Activated CD8-positive, alpha-beta memory T cell treated with anti-CD3 and anti-CD28 coated beads for 36 hours (primary cell): ENCODE measurements around the gene SCUBE2. TPM values are rescaled to one million over a fixed set of nuclear protein-coding genes. Genes with fewer than 3 reads are reported as not detected.
"Not testable (repeated sequence)": the region's sequence is repeated elsewhere in the genome, so short reads cannot be mapped to it uniquely, and the experiment has no call there.

Experiments
- CTCF ChIA-PET: fragments of 350-600 bp; sonication (Branson Sonifier 250); formaldehyde crosslinking; loops from one replicate; lab custom pipeline; 2021; ENCODE audit warnings: antibody characterized with exemption; lab: Charles Lee
- POLR2A ChIA-PET: fragments of 350-600 bp; sonication (Branson Sonifier 250); formaldehyde crosslinking; loops from one replicate; lab custom pipeline; 2021; ENCODE audit warnings: antibody characterized with exemption; lab: Charles Lee
- total RNA-seq, 2 experiments: library from RNA; stranded (reverse); gene quantifications; one replicate each; pipeline ENCODE4 v1.2.3, GENCODE V29; 2021

Gene SCUBE2
- total RNA-seq, 2 experiments from 2014 or later: not detected

DNA sequence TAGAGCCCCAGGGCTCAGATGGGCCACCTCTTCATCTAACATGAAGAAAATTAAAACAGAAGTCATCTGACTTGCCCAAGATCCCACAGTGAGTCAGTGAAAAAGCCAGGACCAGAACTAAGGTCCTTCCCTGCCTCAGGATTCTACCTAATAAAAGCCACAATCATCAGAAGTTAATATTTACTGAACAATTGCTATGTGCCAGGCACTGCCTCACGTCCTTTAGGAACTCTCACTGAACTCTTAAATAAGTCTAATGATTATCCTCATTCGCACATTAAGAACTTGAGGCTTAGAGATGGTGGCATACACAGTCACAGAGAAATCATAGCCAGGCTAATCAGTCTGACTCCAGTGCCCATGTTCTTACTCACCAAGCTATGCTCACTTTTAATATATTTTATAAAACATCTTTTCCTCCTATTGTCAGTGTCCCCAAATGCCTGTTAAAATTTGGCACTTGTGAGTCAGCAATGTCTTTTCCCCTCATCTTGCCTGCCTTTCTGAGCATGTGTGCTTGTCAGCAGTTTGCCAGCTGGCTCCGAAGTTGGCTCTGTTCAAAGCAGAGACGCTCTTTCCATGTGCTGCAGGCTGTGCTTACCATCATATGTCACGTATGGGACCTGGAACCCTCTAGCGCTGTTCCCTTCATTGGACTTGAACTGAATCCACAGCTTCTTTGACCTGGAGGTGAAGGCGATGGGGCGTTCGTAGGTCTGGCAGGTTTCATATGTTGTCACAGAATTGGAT lies 66.1 kb downstream of the SCUBE2 start:
- POLR2A ChIA-PET: no interaction called here
- CTCF ChIA-PET: interaction anchor here (0.5 to 1.1 kb wide), 3 partner anchors 10 to 113 kb away, joined by 3 to 4 read pairs (median 3); no protein-coding TSS in a partner anchor

DNA sequence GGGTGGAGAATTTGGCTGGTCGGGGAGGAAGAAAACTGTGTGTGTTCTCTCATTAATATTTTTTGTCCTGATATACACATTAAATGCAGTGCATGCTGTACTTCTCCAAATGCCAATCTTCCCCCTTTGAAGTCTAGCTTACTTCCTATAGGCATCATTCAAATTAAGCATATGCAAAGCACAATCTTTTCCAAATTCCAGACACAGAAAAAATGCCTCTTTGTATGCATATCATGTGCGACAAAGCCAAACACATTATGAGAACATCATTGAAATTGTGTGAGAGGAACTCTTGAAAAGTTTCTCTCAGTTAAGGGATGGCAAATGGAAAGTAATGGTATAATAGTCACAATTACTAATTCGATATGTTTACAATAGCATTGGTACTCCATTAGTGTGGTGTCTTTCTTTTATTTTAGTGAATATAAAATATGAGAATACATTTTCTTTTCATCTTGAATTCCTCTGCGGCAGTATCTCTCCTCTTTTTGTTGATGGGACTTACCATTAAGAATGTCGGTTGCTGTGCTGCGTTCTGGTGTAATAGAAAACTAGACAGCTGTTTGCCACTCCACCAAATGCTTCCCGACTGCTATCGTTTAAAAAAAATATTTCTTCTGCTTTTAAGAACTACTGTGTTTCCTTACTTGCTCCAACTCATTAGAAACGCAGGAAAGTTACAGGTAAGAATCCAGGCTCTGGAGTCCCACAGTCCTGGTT lies 68.3 kb downstream of the SCUBE2 start:
- CTCF ChIA-PET: interaction anchor here (1.3 kb wide), 1 partner anchor 115 kb away, joined by 5 read pairs; no protein-coding TSS in a partner anchor
- POLR2A ChIA-PET: no interaction called here

DNA sequence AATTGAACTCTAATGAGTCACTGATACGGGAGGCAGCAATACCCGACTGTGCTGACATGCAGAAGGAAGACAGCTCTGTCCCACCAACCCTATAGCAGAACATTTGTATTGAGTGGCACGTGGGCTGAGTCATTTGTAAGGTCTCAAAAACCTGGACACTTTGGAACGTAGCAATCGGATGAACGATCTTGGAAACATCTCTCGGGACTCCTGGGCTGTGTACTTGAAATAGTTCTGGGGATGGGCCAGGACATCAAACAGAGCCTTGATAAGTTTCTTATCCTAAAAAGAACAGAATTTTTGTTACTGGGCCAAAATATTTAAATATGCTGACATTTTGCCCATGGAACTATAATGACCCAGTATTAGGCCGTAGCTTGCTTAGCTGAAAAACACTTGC lies 70.5 kb downstream of the SCUBE2 start:
- POLR2A ChIA-PET: no interaction called here
- CTCF ChIA-PET: no interaction called here

GRCh38 chr11:9019861-9020260 lies 71.5 kb downstream of the SCUBE2 start:
- ChIA-PET CTCF (interaction anchor here (2.0 kb wide), 1 partner anchor 118 kb away, joined by 10 read pairs; no protein-coding TSS in a partner anchor), POLR2A (no interaction called here)

GRCh38 chr11:9017773-9018172 lies 73.6 kb downstream of the SCUBE2 start:
- CTCF ChIA-PET: interaction anchor here (2.0 to 3.6 kb wide), 3 partner anchors 120 to 489 kb away, joined by 6 to 33 read pairs (median 10); no protein-coding TSS in a partner anchor
- POLR2A ChIA-PET: no interaction called here

DNA sequence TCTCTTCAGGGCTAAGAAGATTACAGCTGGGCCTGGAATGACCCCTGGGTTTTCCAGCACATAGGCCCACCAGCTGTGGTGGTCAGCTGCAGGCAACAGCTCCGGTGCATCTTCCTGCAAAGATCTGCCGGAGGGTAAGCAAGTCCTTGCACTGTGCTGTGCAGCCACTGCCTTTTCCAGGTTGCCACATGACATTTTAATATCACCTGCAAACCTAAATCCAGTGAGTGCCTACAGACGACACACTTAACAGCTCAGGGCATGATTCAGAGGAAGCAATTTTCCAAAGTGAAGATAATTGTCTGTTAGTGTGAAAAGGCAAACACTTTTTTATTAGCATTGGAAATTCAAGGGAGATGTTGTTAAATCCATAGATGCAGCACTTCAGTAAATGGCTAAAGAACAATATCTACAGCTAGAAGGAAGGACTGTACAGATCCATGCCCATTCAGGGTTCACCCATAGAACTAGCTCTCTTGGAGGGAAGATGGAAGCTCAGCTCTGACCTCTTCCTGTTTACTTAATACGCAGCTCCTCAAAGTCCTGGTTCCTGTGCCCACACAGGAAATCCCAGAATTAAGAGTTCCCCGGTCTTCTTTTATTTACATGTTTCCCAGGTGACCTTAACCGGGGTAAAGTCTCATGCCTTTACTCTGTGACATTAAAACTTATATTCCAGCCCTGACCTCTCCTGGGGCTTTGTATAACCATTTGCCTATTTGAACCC lies 74.3 kb downstream of the SCUBE2 start:
- ChIA-PET POLR2A (no interaction called here), CTCF (interaction anchor here (1.5 to 3.6 kb wide), 5 partner anchors 11 to 490 kb away, joined by 6 to 33 read pairs (median 11); no protein-coding TSS in a partner anchor)

DNA sequence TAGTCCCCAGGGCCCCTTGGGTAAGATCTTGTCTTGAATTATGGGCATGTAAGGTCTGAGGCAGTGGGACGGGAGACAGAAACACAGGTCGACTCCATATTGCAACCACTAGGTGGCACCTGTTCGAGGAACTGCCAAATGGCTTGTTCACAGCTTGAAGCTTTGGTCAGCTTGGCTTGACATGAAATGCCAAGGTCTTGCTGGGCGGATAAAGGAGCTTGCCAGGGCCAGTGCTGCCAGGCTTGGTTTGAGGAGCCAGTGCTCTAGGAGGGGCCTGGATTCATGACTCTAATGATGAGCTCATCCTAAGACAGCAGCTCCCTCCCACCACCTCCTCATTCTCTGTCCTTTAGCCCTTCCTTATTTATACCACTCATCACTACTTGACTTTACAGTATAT lies 75.7 kb downstream of the SCUBE2 start:
- ChIA-PET CTCF (interaction anchor here (0.6 to 3.6 kb wide), 11 partner anchors 9 to 123 kb away, joined by 3 to 33 read pairs (median 3); partner anchors contain the start of gene NRIP3), POLR2A (interaction anchor here (0.7 to 1.0 kb wide), 2 partner anchors 122 to 490 kb away, joined by 3 to 4 read pairs; no protein-coding TSS in a partner anchor)

DNA sequence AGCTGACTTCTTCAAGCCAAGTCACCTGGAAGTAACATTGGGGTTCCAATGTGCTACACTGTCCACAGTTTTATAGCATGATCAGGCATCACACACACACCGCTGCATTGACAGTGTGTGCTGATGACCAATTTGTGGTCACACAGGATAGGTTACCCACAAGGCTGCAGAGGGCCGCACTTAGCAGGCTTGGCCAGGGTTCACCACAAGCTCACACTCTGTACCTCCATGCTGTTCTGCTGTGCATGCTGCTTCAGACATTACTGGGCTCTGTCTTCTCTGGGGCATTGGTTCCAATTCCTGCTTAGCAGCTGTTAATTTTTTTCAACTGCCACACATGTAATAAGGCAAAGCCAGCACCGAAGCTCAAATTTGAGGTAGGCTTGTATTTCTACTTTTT lies 76.6 kb downstream of the SCUBE2 start:
- CTCF ChIA-PET: interaction anchor here (0.6 to 3.6 kb wide), 6 partner anchors 13 to 492 kb away, joined by 3 to 33 read pairs (median 8); no protein-coding TSS in a partner anchor
- POLR2A ChIA-PET: interaction anchor here (1.0 kb wide), 1 partner anchor 490 kb away, joined by 3 read pairs; no protein-coding TSS in a partner anchor

DNA sequence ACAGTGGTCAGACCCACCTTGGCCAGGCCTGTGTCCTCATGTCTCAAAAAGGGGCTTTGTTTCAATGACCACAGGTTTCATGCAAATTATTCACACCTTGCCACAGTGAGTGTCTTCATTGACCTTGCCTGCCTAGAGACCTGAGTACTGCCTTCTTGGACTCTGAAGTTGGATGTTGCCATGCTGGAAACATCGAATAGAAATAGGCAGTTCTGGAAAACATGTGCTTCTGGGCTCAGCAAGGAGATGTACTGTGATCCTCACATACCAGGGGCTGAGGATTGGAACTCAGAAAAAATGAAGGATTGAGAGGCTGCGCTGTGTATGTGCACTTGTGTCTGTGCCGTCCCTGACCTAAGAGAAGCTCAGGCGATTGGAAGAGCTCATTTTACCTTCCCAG lies 78.0 kb downstream of the SCUBE2 start:
- CTCF ChIA-PET: interaction anchor here (1.5 kb wide), 1 partner anchor 124 kb away, joined by 5 read pairs; no protein-coding TSS in a partner anchor
- POLR2A ChIA-PET: no interaction called here

GRCh38 chr11:9009538-9009937 lies 81.9 kb downstream of the SCUBE2 start:
- POLR2A ChIA-PET: interaction anchor here (0.7 kb wide), 1 partner anchor 354 kb away, joined by 4 read pairs; no protein-coding TSS in a partner anchor
- CTCF ChIA-PET: not testable (repeated sequence)

GRCh38 chr11:9008661-9009060 lies 82.7 kb downstream of the SCUBE2 start:
- ChIA-PET CTCF (no interaction called here), POLR2A (no interaction called here)

DNA sequence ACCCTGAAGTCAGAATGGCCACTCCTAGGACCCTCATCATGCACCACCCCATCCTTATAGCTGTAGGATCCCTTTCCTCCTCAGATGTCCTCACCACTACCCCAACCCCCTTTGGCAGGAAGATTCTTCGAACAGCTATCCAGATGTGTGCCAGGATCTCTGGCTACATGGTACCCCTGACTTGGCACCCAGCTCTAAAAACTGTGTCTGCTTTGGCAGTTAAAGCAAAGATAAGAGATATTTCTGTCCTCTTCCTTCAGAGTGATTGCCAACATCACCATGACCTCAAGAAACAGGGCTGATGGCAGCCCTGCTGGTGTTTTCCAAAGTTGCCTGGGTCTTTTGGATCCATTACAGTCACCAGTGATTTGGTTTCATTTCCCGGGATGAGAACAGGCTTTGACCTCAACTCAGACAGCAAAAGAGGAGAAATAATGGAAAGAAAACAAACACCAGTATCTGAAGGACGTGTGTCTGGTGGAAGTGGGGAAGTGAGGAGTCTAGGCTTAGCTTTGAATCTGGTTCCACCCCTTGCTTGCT lies 83.3 kb downstream of the SCUBE2 start:
- POLR2A ChIA-PET: no interaction called here
- CTCF ChIA-PET: no interaction called here

GRCh38 chr11:9005087-9005486 lies 86.3 kb downstream of the SCUBE2 start:
- ChIA-PET CTCF (interaction anchor here (1.9 kb wide), 1 partner anchor 11 kb away, joined by 7 read pairs; no protein-coding TSS in a partner anchor), POLR2A (no interaction called here)

DNA sequence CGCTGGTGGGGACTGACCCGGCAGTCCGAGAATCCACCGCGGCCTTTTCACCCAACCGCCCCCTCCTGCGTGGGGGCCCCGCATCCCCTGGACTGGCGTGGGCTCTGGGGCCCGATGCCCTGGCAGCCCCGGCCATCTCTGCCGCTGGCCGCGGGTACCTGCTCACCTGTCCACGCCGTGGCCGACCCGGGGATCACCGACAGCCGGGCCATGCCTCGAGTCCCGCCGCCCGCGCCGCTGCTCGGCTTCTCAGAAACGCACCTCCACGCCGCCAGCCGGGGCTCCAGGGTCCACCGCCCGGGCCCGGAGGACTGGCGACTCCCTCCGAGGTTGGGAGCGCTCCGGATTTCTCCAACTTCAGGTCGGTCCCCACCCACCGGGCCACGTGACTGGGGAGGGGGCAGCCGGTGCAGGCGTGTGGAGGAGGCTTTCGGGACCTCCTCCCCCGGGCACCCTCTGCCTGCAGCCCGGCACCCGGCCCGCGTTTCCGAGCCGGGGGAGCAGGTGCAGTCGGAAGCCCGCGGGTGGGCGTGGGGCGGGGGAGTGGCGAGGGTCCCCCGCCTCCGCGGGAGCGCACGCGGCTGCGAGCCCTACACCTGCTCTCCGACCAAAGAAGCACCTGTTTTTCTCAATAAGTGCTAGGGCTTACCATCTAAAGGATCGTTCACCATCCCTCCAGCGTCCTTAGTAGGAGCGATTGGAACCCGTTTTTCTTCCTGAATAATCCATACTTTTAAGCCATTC lies 87.0 kb downstream of the SCUBE2 start:
- CTCF ChIA-PET: interaction anchor here (1.2 kb wide), 1 partner anchor 11 kb away, joined by 3 read pairs; no protein-coding TSS in a partner anchor
- POLR2A ChIA-PET: interaction anchor here (1.2 kb wide), 1 partner anchor 40 kb away, joined by 3 read pairs; the partner anchor contains the start of gene TMEM9B

DNA sequence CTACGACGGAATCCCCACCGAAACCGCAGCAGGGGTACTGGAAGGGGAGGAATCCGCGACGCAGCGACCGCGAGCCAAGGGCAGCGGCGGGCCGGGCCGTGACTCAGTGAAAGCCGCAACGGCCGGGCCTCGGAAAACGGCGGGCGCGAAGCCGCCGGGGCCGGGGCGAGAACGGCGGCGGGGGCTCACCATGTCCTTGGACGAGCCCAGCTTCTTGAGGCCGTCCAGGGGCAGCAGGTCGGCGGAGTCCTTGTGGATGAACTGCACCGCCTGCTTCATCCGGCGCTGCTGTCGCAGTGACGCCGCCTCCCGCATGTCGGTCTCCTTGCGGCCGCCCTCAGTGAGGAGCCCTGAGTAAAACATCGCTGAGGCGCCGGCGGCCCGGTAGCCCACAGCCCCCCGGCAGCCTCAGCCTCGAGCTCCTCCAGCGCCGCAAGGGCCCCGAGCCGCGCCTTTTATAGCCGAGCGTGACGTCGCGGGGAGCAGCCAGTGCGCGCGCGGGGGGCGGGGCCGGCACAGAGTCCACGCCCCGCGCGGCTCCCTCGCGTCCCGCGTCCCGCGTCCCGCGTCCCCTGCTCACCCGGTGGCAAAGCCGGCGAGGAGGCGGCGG lies 87.7 kb downstream of the SCUBE2 start, which contains the start of gene NRIP3:
NRIP3 (minus strand) TSS at position 429 of the 610 bp plus-strand sequence; CDS start at position 363, 66 bp downstream.
- CTCF ChIA-PET: interaction anchor here (1.2 kb wide), 1 partner anchor 12 kb away, joined by 3 read pairs; no protein-coding TSS in a partner anchor
- POLR2A ChIA-PET: interaction anchor here (1.2 kb wide), 1 partner anchor 39 kb away, joined by 3 read pairs; the partner anchor contains the start of gene TMEM9B

- ChIA-PET POLR2A (interaction anchor here (1.2 kb wide), 1 partner anchor 38 kb away, joined by 3 read pairs; the partner anchor contains the start of gene TMEM9B), CTCF (interaction anchor here (1.2 kb wide), 1 partner anchor 13 kb away, joined by 3 read pairs; no protein-coding TSS in a partner anchor)
Observed at GRCh38 chr11:9002920-9003572, 88.4 kb downstream of the SCUBE2 start.
